Mesothelial cell of epicardium (in vitro differentiated cells): ENCODE data around the gene MIB2. TPM values are rescaled to one million over a fixed set of nuclear protein-coding genes. Genes with fewer than 3 reads are reported as not detected.
A peak's percentile ranks its signal among the peaks of the same experiment; 100 is the strongest.
"Not testable (repeated sequence)": the region's sequence is repeated elsewhere in the genome, so short reads cannot be mapped to it uniquely, and the experiment has no call there.

Experiments
- DNase-seq, 2 experiments: peaks; one replicate each; pipeline ENCODE4 v3.0.0; 2021; ENCODE audit warnings: low spot score in 2 of 2; ENCODE audit not compliant: unreplicated experiment in 2 of 2
- H3K27ac Mint-ChIP-seq: 2 replicates; pipeline ENCODE4 v1.8.0; 2021; ENCODE audit warnings: mixed read lengths
- H3K27me3 Mint-ChIP-seq: 2 replicates; pipeline ENCODE4 v1.8.0; 2021; ENCODE audit warnings: low read depth, mixed read lengths
- H3K36me3 Mint-ChIP-seq: 2 replicates; pipeline ENCODE4 v1.8.0; 2021; ENCODE audit warnings: mixed read lengths
- H3K4me1 Mint-ChIP-seq: 2 replicates; pipeline ENCODE4 v1.8.0; 2021; ENCODE audit warnings: mixed read lengths
- H3K4me3 Mint-ChIP-seq: 2 replicates; pipeline ENCODE4 v1.8.0; 2021; ENCODE audit warnings: mild to moderate bottlenecking, moderate library complexity, mixed read lengths
- H3K9me3 Mint-ChIP-seq: 2 replicates; pipeline ENCODE4 v1.8.0; 2021; ENCODE audit warnings: mixed read lengths
- CTCF ChIP-seq: fragments of 200-600 bp; sonication (generic); IDR thresholded peaks from one replicate; pipeline ENCODE4 v1.5.0; 2021; ENCODE audit warnings: antibody characterized with exemption; ENCODE audit not compliant: unreplicated experiment
- total RNA-seq: library from RNA; stranded (reverse); gene quantifications from 3 replicates; pipeline ENCODE4 v1.2.1, GENCODE V29; 2021

The MIB2 gene
- total RNA-seq, 1 donor from 2014 or later, result 117 TPM

- not testable (repeated sequence) for H3K4me1 Mint-ChIP-seq, DNase-seq, H3K27ac Mint-ChIP-seq, H3K36me3 Mint-ChIP-seq, H3K9me3 Mint-ChIP-seq, H3K4me3 Mint-ChIP-seq, H3K27me3 Mint-ChIP-seq
These were observed 23.2 kb downstream of the MIB2 start for GRCh38 chr1:1638528-1638927.

GRCh38 chr1:1639368-1639767 lies 24.1 kb downstream of the MIB2 start:
- H3K4me3 Mint-ChIP-seq, H3K9me3 Mint-ChIP-seq, H3K27me3 Mint-ChIP-seq, H3K36me3 Mint-ChIP-seq, H3K27ac Mint-ChIP-seq, H3K4me1 Mint-ChIP-seq, DNase-seq: not testable (repeated sequence)

- not testable (repeated sequence) for DNase-seq, H3K36me3 Mint-ChIP-seq, H3K27ac Mint-ChIP-seq, H3K27me3 Mint-ChIP-seq, H3K4me1 Mint-ChIP-seq, H3K4me3 Mint-ChIP-seq, H3K9me3 Mint-ChIP-seq
These were observed 24.8 kb downstream of the MIB2 start for GRCh38 chr1:1640081-1640480.

- H3K4me3 Mint-ChIP-seq, H3K4me1 Mint-ChIP-seq, H3K36me3 Mint-ChIP-seq, H3K9me3 Mint-ChIP-seq, H3K27ac Mint-ChIP-seq, H3K27me3 Mint-ChIP-seq, DNase-seq: not testable (repeated sequence)
These were observed 25.6 kb downstream of the MIB2 start for GRCh38 chr1:1640711-1641461.

- not testable (repeated sequence) for H3K27ac Mint-ChIP-seq, H3K4me1 Mint-ChIP-seq, DNase-seq, H3K4me3 Mint-ChIP-seq, H3K27me3 Mint-ChIP-seq, H3K9me3 Mint-ChIP-seq
- H3K36me3 Mint-ChIP-seq, result peaks cover 43% of the 10 kb centered on the region
These were observed 31.0 kb downstream of the MIB2 start for GRCh38 chr1:1646326-1646725.

- H3K4me1 Mint-ChIP-seq, H3K27me3 Mint-ChIP-seq, DNase-seq, H3K4me3 Mint-ChIP-seq, H3K27ac Mint-ChIP-seq, H3K9me3 Mint-ChIP-seq: not testable (repeated sequence)
- H3K36me3 Mint-ChIP-seq, result peaks cover 52% of the 10 kb centered on the region
These were observed 32.4 kb downstream of the MIB2 start for GRCh38 chr1:1647567-1648241.

- DNase-seq, H3K4me1 Mint-ChIP-seq, H3K27me3 Mint-ChIP-seq, H3K4me3 Mint-ChIP-seq, H3K27ac Mint-ChIP-seq, H3K9me3 Mint-ChIP-seq: not testable (repeated sequence)
- H3K36me3 Mint-ChIP-seq, result peaks cover 51% of the 10 kb centered on the region
These were observed 33.0 kb downstream of the MIB2 start for GRCh38 chr1:1648265-1648664.

- not testable (repeated sequence) for H3K27me3 Mint-ChIP-seq, H3K4me1 Mint-ChIP-seq, H3K36me3 Mint-ChIP-seq, H3K9me3 Mint-ChIP-seq
- TF ChIP-seq CTCF, result peak; percentile 69
- Mint-ChIP-seq H3K27ac (peak within 1 kb of the TSS; percentile 100), H3K4me3 (peak within 1 kb of the TSS; percentile 94)
- DNase-seq, result peak; percentile 82 to 92
These were observed 43.6 kb downstream of the MIB2 start, which contains the start of gene CDK11B for GRCh38 chr1:1658583-1659549. CDK11B (minus strand) TSS chr1:1659004; CDS start chr1:1657485, 1,519 bp downstream.

- H3K4me1 Mint-ChIP-seq, DNase-seq, H3K27me3 Mint-ChIP-seq, H3K27ac Mint-ChIP-seq, H3K4me3 Mint-ChIP-seq, H3K36me3 Mint-ChIP-seq, H3K9me3 Mint-ChIP-seq: not testable (repeated sequence)
These were observed 47.1 kb downstream of the MIB2 start for GRCh38 chr1:1662392-1662791.

- not testable (repeated sequence) for H3K4me3 Mint-ChIP-seq, H3K36me3 Mint-ChIP-seq, DNase-seq, H3K9me3 Mint-ChIP-seq, H3K27me3 Mint-ChIP-seq, H3K4me1 Mint-ChIP-seq, H3K27ac Mint-ChIP-seq
These were observed 47.7 kb downstream of the MIB2 start for GRCh38 chr1:1662830-1663560.

GRCh38 chr1:1664318-1664717 lies 49.0 kb downstream of the MIB2 start:
- not testable (repeated sequence) for H3K27me3 Mint-ChIP-seq, H3K4me3 Mint-ChIP-seq, H3K36me3 Mint-ChIP-seq

More at GRCh38 chr1:1664318-1664717, 49.0 kb downstream of the MIB2 start:
- H3K27ac Mint-ChIP-seq, H3K4me1 Mint-ChIP-seq, DNase-seq, H3K9me3 Mint-ChIP-seq: not testable (repeated sequence)
